ENCODE measurements around the gene MUC5AC.
"Not testable (repeated sequence)": the region's sequence is repeated elsewhere in the genome, so short reads cannot be mapped to it uniquely, and the experiment has no call there.

Gene MUC5AC

DNA sequence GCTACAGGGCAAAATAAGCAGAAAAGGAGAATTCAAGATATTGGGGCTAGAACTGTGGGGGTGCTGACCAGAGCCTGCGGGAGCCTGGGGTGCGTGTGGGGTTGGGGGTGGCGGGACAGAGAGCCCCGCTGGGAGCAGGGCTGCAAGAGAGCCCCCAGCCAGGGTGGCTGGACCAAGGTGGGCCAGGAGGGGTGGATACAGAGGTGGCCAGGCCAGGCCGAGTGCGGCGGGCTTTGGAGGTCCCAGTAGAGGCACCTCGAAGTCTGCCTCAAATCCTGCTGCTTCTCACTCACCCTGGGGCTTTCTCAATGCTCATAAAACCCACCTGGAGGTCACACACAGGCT is 48.2 kb downstream of the MUC5AC start:
- no peak for DNase-seq (ENCODE audit: low read depth in 2 of 2)

DNA sequence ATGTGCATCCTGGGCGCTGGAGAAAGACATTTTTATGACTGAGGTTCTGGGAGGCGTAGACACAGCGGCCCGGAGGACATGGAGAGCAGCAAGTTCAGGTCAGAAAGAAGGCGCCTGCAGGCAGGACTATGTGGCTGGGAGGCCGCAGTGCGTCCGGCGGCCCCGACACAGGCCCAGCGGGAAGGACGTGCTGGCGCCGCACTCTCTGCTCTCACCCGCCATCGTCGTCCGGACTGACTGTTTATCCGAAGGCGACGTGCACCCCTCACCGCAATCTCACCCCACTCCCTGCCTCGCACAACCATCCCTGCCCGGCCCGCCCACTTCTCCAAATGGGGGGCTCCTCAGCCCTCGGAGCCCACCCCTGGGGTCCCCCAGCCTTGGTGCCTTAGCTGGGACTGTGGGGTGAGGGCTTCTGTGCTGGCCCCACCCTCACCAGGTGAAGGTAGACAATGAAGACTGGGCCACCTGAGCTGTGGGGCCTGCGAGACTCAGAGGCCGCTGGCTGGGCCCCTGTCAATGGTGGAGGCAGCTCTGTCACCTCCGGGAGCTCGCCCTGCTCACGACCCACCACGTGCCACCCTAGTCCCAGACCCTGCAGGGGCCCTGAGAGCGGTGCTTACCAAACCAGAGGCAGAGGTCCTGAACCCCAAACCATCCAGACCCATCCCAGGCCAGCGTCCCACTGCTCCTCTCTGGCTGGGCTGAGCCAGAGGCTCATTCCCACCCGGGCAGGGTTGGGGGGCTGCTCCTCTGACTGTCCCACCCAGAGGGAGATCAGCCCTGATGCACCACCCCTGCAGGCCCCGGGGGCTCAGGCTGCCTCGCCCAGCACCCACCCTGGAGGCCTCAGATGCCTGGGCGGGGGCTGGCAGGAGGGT is 48.9 kb downstream of the MUC5AC start:
- no peak for DNase-seq (ENCODE audit: low read depth in 2 of 2)

DNA sequence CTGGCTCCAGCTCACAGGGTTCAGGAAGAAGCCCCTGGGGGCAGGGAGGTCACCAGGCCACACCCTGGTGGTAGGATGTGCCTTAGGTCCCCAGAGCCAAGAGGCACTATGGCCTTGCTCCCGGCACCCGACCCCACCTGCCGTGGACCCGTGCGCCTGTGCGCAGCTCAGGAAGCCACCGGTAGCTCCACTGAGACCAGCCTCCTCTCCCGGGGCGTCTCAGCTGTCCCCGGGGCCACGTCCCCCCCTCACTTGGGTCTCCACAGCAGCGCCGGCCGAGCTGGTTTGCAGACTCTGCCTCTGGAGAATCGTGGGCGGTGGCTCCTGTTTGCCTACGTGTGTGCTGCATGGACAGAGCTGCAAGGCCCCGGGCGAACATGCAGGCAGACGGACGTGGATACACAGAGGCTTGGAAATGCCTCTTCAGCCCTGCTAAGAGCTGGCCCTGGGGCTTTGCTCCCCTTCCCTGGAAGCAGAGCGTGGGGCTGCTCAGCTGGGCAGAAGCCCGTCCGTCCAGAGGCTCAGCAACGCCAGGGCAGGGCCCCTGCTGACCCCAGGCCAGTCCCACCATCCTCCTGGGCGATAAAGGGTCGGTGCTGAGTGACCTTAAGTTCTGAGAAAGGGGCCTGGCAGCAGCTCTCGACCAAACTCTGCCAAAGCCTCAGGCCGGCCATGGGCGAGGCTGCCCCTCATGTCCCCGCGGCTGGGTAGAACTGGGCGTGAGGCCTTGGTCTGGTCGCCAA is 49.8 kb downstream of the MUC5AC start:
- DNase-seq (ENCODE audit: low read depth in 2 of 2), result no peak

DNA sequence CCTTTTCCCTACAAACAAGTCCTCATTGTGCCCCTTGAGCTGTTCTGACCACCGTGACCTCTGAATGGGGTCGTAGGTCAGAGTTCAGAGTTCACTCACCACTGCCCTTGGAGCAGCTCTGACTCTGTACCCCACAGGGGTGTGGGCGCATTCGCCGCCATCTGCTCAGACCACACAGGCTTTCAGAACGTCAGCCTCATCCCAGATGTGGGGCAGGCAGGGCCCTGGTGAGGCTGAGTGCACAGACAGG is 50.3 kb downstream of the MUC5AC start:
- no peak for DNase-seq (ENCODE audit: low read depth in 2 of 2)

DNA sequence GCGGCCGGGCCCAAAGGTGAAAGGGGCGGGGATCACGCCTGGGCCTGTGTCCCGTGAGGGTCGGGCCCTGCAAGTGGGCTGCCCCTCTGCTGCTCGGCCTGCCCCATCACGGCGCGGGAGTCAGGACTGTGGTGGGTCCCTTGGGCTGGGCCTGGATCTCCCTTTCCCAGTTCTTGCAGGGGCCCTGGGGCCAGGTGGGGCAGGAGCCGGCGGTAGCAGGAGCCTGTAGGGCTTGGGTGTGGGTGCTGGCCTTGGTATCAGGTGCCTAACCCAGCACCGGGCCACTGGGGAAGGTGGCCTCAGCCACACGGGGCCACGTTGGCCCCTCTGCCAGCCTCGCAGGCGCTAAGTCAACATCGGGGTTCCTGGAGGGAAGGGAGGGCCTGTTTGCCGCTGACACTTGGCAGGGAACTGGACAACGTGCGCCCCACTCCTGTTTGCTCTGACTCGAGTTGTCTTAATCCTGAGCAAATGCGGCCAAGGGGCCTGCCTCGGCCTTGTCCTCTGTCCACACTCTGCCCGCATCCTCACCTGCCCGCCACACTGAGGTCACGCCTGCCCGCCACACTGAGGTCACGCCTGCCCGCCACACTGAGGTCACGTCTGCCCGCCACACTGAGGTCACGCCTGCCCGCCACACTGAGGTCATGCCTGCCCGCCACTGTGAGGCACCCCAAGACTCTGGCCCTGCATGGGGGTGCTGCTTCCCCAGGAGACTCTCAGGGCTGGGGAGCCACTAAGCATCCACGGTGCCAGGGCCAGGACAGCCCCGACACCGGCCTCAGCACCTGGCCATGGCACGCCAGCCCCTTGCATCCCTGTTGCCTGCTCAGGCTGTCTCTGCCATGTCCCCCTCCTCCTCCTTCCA is 50.9 kb downstream of the MUC5AC start:
- no peak for DNase-seq (ENCODE audit: low read depth in 2 of 2)

DNA sequence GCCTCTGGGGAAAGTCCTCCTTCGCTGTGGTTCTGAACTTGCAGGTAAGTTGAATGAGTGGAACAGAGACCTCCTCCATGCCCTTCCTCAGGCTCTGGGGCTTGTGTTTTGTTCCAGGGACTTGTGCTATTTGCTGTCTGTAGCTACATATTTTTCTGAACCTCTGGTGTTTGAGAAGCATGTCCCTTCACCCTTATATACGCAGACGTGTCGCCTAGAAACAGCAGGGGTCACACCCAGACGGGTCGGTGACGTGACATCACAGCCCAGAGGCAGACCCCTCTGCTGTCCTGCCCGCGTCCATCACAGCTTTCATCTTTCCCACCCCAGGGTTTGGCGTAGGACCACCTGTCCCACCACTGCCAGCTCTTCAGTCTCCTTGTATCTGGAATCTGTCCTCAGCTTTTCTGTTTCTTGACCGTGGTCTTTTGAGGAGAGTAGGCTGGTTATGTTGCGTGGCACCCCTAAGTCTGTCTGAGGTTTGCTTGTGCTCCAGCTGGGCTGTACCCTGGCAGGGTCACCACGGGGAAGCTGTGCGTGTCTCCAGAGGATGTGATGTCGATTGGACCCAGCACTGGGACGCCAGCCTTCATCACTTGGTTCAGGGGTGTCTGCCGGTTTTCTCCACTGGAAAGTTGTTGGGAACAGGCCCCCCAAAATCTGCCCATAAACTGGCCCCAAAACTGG is 51.8 kb downstream of the MUC5AC start:
- no peak for DNase-seq (ENCODE audit: low read depth in 2 of 2)

DNA sequence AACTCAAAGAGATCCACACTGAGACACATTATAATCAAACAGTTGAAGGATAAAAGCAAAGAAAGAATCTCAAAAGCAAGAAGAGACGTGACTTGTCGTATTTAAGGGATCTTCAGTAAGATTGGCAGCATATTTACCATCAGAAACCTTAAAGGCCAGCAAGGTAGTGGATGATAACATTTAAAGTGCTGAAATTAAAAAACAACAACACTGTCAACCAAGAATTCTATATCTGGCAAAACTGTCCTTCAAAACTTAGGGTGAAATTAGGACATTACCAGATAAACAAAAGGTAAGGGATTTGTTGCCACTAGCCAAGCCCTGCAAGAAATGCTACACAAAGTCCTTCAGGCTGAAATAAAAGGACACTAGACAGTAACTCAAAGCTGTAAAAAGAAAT is 54.1 kb downstream of the MUC5AC start:
- no peak for DNase-seq (ENCODE audit: low read depth in 2 of 2)

DNA sequence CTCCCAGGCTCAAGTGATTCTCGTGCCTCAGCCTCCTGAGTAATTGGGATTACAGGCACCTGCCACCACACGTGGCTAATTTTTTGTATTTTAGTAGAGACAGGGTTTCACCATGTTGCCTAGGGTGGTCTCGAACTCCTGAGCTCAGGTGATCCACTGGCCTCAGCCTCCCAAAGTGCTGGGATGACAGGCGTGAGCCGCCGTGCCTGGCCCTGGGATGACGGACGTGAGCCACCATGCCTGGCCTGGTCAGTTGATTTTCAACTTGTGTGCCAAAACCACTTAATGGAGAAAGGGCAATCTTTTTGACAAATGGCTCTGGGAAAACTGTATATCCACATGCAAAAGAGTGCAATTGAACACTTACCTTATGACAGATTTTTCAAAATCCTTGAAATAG is 58.1 kb downstream of the MUC5AC start:
- DNase-seq (ENCODE audit: low read depth in 2 of 2), result not testable (repeated sequence)

DNA sequence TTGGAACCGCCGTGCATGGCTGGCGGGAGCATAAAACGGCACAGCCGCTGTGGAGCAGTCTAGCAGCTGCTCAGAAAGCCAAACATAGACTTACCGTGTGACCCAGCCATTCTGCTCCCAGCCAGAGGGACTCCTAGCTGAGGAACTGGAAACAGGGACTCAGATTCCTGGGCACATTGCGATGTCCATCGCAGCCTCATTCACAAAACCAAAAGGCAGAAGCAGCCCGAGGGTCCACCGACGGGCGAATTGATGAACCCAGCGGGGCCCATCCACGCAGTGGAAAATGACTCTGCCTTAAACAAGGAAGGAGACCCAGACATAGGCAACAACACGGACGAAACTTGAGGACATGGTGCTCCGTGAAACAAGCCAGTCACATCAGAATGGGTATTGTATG is 59.4 kb downstream of the MUC5AC start:
- DNase-seq (ENCODE audit: low read depth in 2 of 2), result no peak

DNA sequence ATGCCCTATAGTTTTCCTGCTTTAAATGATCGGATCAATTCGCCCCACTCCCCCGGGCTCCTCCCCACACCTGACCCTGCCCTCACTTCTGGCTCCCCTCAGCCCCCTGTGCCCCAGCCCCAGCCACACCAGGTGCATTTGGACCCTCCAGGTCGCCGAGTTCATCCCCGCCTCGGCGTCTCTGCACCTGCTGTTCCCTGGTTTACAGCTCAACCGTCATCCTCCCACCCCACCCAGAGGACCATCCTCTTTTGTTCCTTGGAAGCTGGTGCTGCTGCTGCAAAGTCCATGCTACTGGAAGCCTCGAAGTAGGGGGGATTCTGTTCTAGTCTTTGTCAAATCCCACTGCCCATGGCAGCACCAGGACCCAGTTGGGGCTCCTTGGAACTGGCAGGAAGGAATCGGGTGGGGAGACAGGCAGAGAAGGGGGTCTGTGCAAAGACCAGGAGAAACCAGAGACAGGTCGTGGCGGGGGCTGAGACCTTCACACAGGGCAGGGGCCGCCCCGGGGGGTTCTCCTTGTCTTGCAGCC is 60.6 kb downstream of the MUC5AC start:
- DNase-seq (ENCODE audit: low read depth in 2 of 2), result no peak

DNA sequence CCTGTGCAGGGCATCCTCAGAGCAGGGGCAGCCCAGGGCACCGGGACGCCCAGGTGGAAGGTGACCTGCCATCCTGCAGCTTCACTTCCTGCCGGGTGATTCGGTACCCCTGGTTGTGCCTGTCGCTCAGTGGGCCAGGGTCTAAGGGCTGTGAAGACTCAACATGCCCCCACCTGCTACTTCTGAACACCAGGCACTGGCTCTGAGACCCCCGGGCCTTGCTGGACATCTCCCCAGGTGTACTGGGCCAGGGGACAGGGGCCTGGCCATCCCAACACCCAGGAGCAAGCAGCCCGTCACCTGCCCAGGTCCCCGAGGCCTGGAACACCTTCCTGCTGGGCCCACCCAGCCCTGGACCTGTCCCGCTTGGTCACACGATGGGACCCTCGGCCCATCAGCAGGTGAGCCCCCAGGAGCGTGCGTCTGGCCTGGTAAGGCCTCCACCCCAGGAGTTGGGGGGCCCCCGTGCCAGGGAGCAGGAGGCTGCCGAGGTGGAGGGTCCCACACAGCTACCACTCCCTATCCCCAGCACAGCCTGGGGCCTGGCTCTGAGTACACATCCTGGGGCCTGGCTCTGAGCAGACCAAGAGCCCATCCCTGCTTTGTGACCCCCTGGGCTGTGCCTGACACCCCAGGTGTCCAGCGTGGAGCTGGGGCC is 61.2 kb downstream of the MUC5AC start:
- DNase-seq (ENCODE audit: low read depth in 2 of 2), result no peak

DNA sequence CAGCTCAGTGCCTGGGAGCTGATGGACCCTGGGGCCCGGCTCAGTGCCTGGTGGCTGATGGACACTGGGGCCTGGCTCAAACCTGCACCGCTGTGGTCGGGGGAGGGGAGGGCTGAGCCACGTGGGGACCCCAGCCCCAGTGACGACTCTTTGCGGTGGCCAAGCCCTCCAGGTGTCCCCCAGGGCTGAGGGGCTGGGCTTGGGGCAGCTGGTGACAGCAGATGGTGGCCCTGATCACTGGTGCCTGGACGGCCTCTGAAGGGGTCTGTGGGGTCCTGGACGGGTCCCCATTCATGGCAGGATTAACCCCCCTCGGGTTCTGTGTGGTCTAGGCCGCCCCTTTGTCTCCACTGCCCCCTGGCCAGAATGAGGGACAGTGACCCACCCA is 61.7 kb downstream of the MUC5AC start:
- no peak for DNase-seq (ENCODE audit: low read depth in 2 of 2)

DNA sequence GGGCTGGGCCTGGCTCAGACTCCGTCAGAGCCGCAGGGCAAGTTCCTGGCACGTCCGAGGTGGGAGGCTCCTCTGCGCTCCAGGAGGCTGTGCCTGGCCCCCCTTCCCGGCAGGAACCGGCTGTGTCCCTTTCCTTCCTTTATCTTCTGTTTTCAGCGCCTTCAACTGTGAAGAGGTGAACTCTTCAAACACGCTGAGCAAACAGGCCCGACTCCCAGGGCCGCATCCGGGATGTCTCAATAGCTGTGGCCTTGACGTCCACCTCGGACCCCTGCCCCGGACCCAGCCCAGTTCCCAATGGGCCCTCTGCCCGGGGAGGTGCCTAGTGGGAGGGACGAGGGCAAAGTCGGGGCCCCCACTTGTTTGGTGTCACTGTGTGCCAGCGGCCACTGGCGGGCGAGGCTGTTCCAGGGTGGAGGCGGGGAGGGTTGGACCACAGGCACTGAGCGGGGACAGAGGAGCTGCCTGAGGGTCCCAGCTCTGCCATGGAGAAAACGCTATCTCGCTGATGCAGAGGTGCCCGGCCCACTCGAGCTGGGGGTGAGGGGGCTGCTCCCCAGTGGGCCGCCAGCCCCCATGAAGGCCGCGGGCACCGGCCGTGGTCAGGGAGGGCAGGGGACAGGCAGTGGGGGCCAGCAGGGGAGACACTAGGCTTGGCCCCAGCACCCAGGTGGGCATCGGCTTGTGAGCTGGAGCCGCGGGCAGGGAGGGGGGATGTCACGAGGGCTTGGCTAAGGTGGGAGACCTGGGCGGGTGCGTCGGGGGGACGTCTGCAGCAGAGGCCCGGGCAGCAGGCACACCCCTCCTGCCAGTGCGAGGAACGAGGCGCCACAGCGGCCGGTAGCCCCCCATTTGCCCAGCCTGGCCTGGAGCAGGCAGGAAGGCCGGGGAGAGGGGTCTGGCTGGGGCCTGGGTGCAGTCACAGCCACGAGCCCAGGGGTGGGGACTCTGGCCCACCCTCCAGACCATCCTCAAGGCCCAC is 62.4 kb downstream of the MUC5AC start:
- DNase-seq (ENCODE audit: low read depth in 2 of 2), result no peak

DNA sequence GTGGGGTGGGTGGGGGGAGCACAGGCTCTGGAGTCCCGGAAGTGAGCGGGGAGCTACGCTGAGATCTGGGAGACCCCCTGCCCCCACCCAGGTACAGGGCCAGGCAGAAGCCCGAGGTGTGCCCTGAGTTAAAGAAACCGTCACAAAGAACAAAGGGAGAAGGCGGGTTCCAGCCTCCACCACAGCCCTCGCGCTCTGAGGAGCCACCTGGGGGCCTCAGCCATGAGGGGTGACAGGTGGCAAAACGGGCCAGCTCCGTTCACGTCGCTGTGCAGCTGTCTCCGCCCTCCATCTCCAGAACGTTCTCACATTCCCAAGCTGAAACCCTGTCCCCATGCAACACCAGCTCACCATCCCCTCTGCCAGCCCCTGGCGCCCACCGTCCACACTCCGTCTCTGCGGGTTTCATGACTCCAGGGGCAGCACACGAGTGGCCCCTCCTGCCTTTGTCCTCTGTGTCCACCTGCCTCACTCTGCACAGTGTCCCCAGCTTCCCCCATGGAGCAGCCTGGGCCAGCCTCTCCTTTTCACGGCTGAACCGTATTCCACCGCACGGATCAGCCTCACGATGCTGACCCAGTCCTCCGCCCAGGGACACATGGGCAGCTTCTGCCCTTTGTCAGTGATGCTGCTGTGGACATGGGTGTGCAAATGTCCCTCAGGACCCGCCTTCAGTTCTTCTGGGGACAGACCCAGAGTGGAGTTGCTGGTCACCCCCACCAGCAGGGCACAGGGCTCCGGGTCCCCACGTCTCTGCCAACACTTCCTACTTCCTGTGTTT is 63.4 kb downstream of the MUC5AC start:
- DNase-seq (ENCODE audit: low read depth in 2 of 2), result no peak

DNA sequence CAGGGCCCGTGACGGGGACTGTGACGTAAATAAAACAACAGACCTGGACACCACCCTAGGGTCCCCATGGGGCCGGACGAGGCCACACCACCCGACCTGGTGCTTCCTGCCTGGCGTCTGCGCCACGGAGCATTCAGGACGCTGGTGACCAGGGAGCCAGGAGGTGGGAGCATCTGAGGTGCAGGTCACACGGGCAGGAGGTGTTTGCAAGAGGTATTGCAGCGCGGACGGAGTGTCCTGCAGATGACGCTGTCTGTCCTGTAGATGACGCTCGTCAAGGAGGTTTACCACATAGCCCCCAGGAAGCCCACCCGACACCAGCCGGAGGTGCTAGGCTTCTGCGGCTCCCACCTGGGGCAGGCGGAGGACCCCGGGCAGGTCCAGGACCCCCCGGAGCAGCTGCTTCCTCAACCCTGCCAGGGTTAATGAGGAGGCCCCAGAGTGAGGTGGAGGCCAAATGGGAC is 64.1 kb downstream of the MUC5AC start:
- no peak for DNase-seq (ENCODE audit: low read depth in 2 of 2)

DNA sequence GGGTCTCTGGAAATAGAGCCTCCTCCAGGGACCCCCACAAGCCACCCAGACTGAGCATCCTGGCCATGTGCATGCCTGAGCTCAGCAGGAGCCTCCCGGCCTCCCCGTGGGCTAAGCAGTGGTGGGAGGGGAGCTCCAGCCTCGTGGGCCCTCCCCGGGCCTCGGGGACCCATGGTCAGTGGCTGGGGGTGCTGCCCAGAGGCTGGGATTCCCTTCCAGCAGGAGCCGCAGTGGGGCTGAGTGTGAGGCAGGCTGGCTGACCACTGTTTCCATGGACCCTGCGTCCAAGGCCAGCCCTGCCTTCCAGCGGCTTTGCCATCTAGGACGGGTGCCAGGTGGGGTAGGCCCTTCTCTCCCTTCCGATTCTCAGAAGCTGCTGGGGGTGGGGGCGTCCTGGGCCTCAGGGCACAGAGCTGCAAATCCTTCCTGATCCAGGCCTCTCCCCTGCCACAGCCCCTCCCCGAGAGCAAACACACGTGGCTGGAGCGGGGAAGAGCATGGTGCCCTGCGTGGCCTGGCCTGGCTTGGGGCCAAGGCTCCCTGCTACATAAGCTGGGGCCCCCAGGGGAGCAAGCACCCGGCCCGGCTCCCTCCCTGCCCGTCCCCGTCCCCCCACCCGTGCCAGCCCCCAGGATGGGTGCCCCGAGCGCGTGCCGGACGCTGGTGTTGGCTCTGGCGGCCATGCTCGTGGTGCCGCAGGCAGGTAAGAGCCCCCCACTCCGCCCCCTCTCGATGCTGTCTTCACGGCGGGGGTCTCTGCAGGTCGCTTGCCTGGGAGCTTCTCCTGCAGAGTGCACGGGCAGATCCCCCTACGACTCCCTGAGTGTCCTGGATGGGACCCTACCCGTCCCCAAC is 65.0 kb downstream of the MUC5AC start, which contains the start of gene MUC5B:
Gene MUC5B, plus strand, starts transcription at position 576 of the 855 bp plus-strand sequence. Its CDS starts 58 bp downstream, at position 634.
- no peak for DNase-seq (ENCODE audit: low read depth in 2 of 2)

DNA sequence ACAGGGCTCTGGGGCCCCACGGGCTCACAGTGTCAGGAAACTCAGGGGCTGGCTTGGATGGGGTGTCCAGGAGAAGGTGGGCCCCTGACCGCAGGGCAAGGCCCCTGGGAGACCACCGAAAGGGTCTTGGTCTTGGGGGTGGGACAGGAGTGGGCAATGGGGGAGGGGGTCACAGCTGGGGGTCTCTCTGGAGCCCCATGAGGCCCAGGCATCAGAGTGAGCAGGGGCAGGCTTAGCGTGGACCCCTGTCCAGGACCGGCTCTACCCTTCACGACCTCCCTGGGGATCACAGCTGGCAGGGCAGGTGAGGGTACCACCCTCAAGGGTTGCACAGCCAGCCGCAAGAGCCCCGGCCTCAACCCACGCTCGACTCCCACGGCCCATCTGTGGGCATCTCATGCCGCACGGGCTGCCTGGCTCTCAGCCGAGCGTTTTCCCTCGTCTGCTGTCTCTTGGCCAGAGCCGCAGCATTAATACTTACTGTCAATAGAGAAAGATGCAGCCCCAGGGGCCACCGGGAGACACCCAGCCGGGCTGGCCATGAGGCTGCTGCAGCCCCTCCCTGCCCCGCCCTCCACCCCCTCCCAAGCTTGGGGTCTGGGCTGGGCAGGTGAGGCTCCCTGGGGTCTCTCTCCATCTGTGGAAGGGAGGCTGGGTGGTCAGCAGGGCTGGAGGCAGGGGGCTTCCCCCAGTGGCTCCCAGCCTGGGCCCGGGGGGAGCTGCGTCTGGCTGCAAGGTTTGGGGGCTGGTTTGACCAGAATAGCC is 65.8 kb downstream of the MUC5AC start:
- DNase-seq (ENCODE audit: low read depth in 2 of 2), result no peak

Measured in stimulated activated CD8-positive, alpha-beta memory T cell treated with anti-CD3 and anti-CD28 coated beads, Interleukin-2, amount 100 ng/mL, for 48 hours (primary cell).